IMR-90 (cell line): ENCODE measurements around the gene KTI12. TPM values are rescaled to one million over a fixed set of nuclear protein-coding genes. Genes with fewer than 3 reads are reported as not detected.

Experiments used
- ATAC-seq: fragments of 200-7000 bp; cut with Tn5 transposase; 2 replicates; pipeline ENCODE4 v1.9.1; 2020; ENCODE audit warnings: low read depth, mild to moderate bottlenecking, moderate library complexity
- BruUV-seq: library from RNA; stranded (reverse); fragments of 400-500 nt; replicated peaks from 2 replicates; lab custom pipeline; 2021; lab: Mats Ljungman, UMichigan
- CTCF ChIA-PET: fragments of 300-600 bp; formaldehyde crosslinking; extraction: SDS; loops from one replicate; lab custom pipeline; 2021; ENCODE audit warnings: antibody characterized with exemption; lab: Yijun Ruan, JAX
- POLR2A ChIA-PET: fragments of 300-600 bp; sonication (Branson Sonifier 250); formaldehyde crosslinking; loops from one replicate; lab custom pipeline; 2022; ENCODE audit warnings: antibody characterized with exemption; ENCODE audit not compliant: unreplicated experiment; lab: Charles Lee
- DNase-seq: peaks from one replicate; pipeline ENCODE4 v3.0.0; 2013
- H2AFZ ChIP-seq: replicated peaks from 2 replicates; pipeline ENCODE3; 2013; ENCODE audit warnings: low read length, mild to moderate bottlenecking; ENCODE audit not compliant: poor library complexity
- H2AK5ac ChIP-seq: 2 replicates; pipeline ENCODE4 v1.6.1; 2013; ENCODE audit warnings: low read depth, low read length, inconsistent platforms
- H2AK9ac ChIP-seq: replicated peaks from 2 replicates; pipeline ENCODE3; 2013; ENCODE audit warnings: mild to moderate bottlenecking, low read depth, low read length, moderate library complexity; ENCODE audit not compliant: poor library complexity
- H2BK120ac ChIP-seq: 2 replicates; pipeline ENCODE4 v1.6.1; 2013; ENCODE audit warnings: low read depth, low read length, inconsistent platforms
- H2BK15ac ChIP-seq: 3 replicates; pipeline ENCODE4 v1.6.1; 2013; ENCODE audit warnings: low read depth, low read length, inconsistent platforms
- H2BK20ac ChIP-seq: 2 replicates; pipeline ENCODE4 v1.6.1; 2013; ENCODE audit warnings: low read depth, mild to moderate bottlenecking, inconsistent platforms, low read length, moderate library complexity
- H2BK5ac ChIP-seq: 2 replicates; pipeline ENCODE4 v1.6.1; 2013; ENCODE audit warnings: mild to moderate bottlenecking, low read depth, low read length, inconsistent platforms; ENCODE audit not compliant: poor library complexity, severe bottlenecking
- H3K14ac ChIP-seq: replicated peaks from 2 replicates; pipeline ENCODE4 v1.6.1; 2013; ENCODE audit warnings: low read depth, low read length, inconsistent platforms
- H3K18ac ChIP-seq: 2 replicates; pipeline ENCODE4 v1.6.1; 2013; ENCODE audit warnings: low read depth, low read length, control low read depth
- H3K23ac ChIP-seq: 2 replicates; pipeline ENCODE4 v1.6.1; 2013; ENCODE audit warnings: low read depth, low read length, inconsistent platforms
- H3K27ac ChIP-seq: 2 replicates; pipeline ENCODE4 v1.5.1; 2013; ENCODE audit warnings: mild to moderate bottlenecking, control low read depth, low read length; ENCODE audit not compliant: insufficient read depth
- H3K27me3 ChIP-seq: 2 replicates; pipeline ENCODE4 v1.6.1; 2013; ENCODE audit warnings: low read length; ENCODE audit not compliant: control insufficient read depth, insufficient read depth
- H3K36me3 ChIP-seq: 2 replicates; pipeline ENCODE4 v1.6.1; 2013; ENCODE audit warnings: low read length, mixed read lengths; ENCODE audit not compliant: control insufficient read depth, insufficient read depth
- H3K4ac ChIP-seq: 2 replicates; pipeline ENCODE4 v1.6.1; 2013; ENCODE audit warnings: low read depth, low read length, inconsistent platforms
- H3K4me1 ChIP-seq: 2 replicates; pipeline ENCODE4 v1.6.1; 2013; ENCODE audit warnings: low read length, mixed read lengths; ENCODE audit not compliant: control insufficient read depth, insufficient read depth
- H3K4me2 ChIP-seq: 2 replicates; pipeline ENCODE4 v1.6.1; 2013; ENCODE audit warnings: low read depth, mild to moderate bottlenecking, control low read depth, low read length, moderate library complexity
- H3K4me3 ChIP-seq: 2 replicates; pipeline ENCODE4 v1.5.1; 2013; ENCODE audit warnings: low read depth, mild to moderate bottlenecking, control low read depth, low read length, moderate library complexity; ENCODE audit not compliant: insufficient read depth
- H3K56ac ChIP-seq: 2 replicates; pipeline ENCODE4 v1.6.1; 2013; ENCODE audit warnings: low read length, inconsistent platforms; ENCODE audit not compliant: insufficient read depth; ENCODE audit errors: extremely low read depth
- H3K79me1 ChIP-seq, 2 experiments: 2 replicates each; pipeline ENCODE4 v1.6.1; 2013; ENCODE audit warnings: low read length in 2 of 2, inconsistent platforms in 1 of 2, low read depth in 1 of 2
- H3K9ac ChIP-seq: 2 replicates; pipeline ENCODE4 v1.6.1; 2013; ENCODE audit warnings: low read depth, low read length, control low read depth
- H3K9me1 ChIP-seq: 2 replicates; pipeline ENCODE4 v1.6.1; 2013; ENCODE audit warnings: low read length, inconsistent platforms; ENCODE audit not compliant: insufficient read depth
- H3K9me3 ChIP-seq: 2 replicates; pipeline ENCODE4 v1.6.1; 2013; ENCODE audit warnings: low read length; ENCODE audit not compliant: control insufficient read depth, insufficient read depth
- H4K20me1 ChIP-seq: 2 replicates; pipeline ENCODE4 v1.6.1; 2013; ENCODE audit warnings: low read length, inconsistent platforms; ENCODE audit not compliant: insufficient read depth
- H4K5ac ChIP-seq: 2 replicates; pipeline ENCODE4 v1.6.1; 2013; ENCODE audit warnings: mild to moderate bottlenecking, low read depth, low read length, control low read depth
- H4K8ac ChIP-seq, 2 experiments: 2 replicates each; pipeline ENCODE4 v1.6.1; 2013; ENCODE audit warnings: low read depth in 2 of 2, low read length in 2 of 2, control low read depth in 1 of 2, inconsistent platforms in 1 of 2
- H4K91ac ChIP-seq: 2 replicates; pipeline ENCODE4 v1.6.1; 2013; ENCODE audit warnings: low read depth, low read length, inconsistent platforms; ENCODE audit not compliant: insufficient read depth
- BHLHE40 ChIP-seq: fragments of 150-350 bp; IDR thresholded peaks from 2 replicates; pipeline ENCODE4 v1.6.1; 2016; ENCODE audit warnings: mild to moderate bottlenecking, low read depth, low read length
- CEBPB ChIP-seq: IDR thresholded peaks from 2 replicates; pipeline ENCODE4 v1.6.1; 2012; ENCODE audit warnings: low read depth, low read length, improper control_type of control experiment
- CHD1 ChIP-seq: IDR thresholded peaks from 2 replicates; pipeline ENCODE4 v1.6.1; 2012; ENCODE audit warnings: low read depth, low read length, improper control_type of control experiment
- CTCF ChIP-seq: conservative IDR thresholded peaks from 2 replicates; pipeline ENCODE4 v1.5.1; 2012; ENCODE audit warnings: mild to moderate bottlenecking, low read depth, low read length, improper control_type of control experiment
- ELK1 ChIP-seq: fragments of 150-350 bp; IDR thresholded peaks from 2 replicates; pipeline ENCODE4 v1.6.1; 2016; ENCODE audit warnings: low read depth, mild to moderate bottlenecking, low read length, moderate library complexity, borderline replicate concordance
- FOS ChIP-seq: fragments of 150-350 bp; IDR thresholded peaks from 2 replicates; pipeline ENCODE4 v1.6.1; 2016; ENCODE audit warnings: low read depth, low read length
- MAZ ChIP-seq: IDR thresholded peaks from 2 replicates; pipeline ENCODE4 v1.6.1; 2012; ENCODE audit warnings: low read depth, mild to moderate bottlenecking, low read length, improper control_type of control experiment, moderate library complexity, borderline replicate concordance
- MXI1 ChIP-seq: IDR thresholded peaks from 2 replicates; pipeline ENCODE4 v1.6.1; 2012; ENCODE audit warnings: low read depth, mild to moderate bottlenecking, low read length, moderate library complexity, borderline replicate concordance
- POLR2A ChIP-seq: IDR thresholded peaks from 2 replicates; pipeline ENCODE4 v1.6.1; 2012; ENCODE audit warnings: mild to moderate bottlenecking, low read depth, low read length
- RAD21 ChIP-seq: IDR thresholded peaks from 2 replicates; pipeline ENCODE4 v1.6.1; 2012; ENCODE audit warnings: low read length, improper control_type of control experiment
- RCOR1 ChIP-seq: IDR thresholded peaks from 2 replicates; pipeline ENCODE4 v1.6.1; 2012; ENCODE audit warnings: mild to moderate bottlenecking, low read length, improper control_type of control experiment; ENCODE audit not compliant: insufficient replicate concordance
- SMC3 ChIP-seq: fragments of 150-350 bp; IDR thresholded peaks from 2 replicates; pipeline ENCODE4 v1.6.1; 2016; ENCODE audit warnings: low read depth, mild to moderate bottlenecking, antibody characterized with exemption, low read length, moderate library complexity
- WGBS, 2 experiments: methylation state at CpG; one replicate each; pipeline versions ENCODE4 v1.1.5 to v1.1.7; 2013; ENCODE audit warnings: missing lambda C conversion rate in 2 of 2; ENCODE audit not compliant: insufficient read length in 1 of 2; ENCODE audit errors: extremely low coverage in 2 of 2; 5-methylcytosine and 5-hydroxymethylcytosine counted together
- dilution Hi-C: fragments of 300-500 bp; cut with HindIII; formaldehyde crosslinking; loops from one replicate; pipeline ENCODE4 v1.14.3; 2018; ENCODE audit warnings: low sequenced_read_pairs; ENCODE audit not compliant: unreplicated experiment
- in situ Hi-C: fragments of 300-500 bp; cut with MboI; formaldehyde crosslinking; loops from 3 replicates; pipeline ENCODE4 v1.14.3; 2019; ENCODE audit warnings: low sequenced_read_pairs, inconsistent platforms, mixed read lengths
- intact Hi-C: fragments of 100-400 bp; cut with micrococcal nuclease; formaldehyde crosslinking; loops from 2 replicates; pipeline ENCODE4 v1.10.0; 2022
- polyA plus RNA-seq, 3 experiments: library from polyadenylated mRNA; depleted of rRNA; stranded (reverse); fragments of >200 nt; gene quantifications; 2 replicates each; pipeline ENCODE4 v1.2.3, GENCODE V29; 2012; ENCODE audit warnings: low replicate concordance in 1 of 3
- total RNA-seq: library from RNA; depleted of rRNA; stranded (reverse); fragments of >200 nt; gene quantifications from 2 replicates; pipeline ENCODE4 v1.2.3, GENCODE V29; 2012

KTI12 gene
- total and polyA plus RNA-seq, 2 of the 4 experiments (the other 2 are of a cell fraction), result 15.2 to 16.3 TPM

- ChIA-PET POLR2A (no interaction called here), CTCF (interaction anchor here (1.1 kb wide), 1 partner anchor 21 kb away, joined by 3 read pairs; no protein-coding TSS in a partner anchor)
- peak; percentile 5 for ATAC-seq
- no peak overlapping the region for H4K5ac ChIP-seq
- peaks cover 6% of the 10 kb centered on the region; the same call in 1 of the 2 replicates for H3K9me1 ChIP-seq
- no peaks in the 10 kb centered on the region for H3K27me3 ChIP-seq
- H2AFZ ChIP-seq, result peak overlapping the region; percentile 99
- H4K20me1 ChIP-seq, result peaks cover 18% of the 10 kb centered on the region
- H4K91ac ChIP-seq, result no peak overlapping the region
- TF ChIP-seq CEBPB (no peak), BHLHE40 (no peak), MAZ (no peak), RCOR1 (no peak), RAD21 (no peak), ELK1 (no peak), FOS (no peak), SMC3 (no peak), POLR2A (no peak), CTCF (no peak), CHD1 (no peak), MXI1 (no peak)
- peak overlapping the region; percentile 40 for H3K4ac ChIP-seq
- no peak overlapping the region for H2BK120ac ChIP-seq
- H3K4me1 ChIP-seq, result peaks cover 6% of the 10 kb centered on the region
- dilution Hi-C loops, result no loop called here
- H4K8ac ChIP-seq, result peak overlapping the region; percentile 86 to 99; a peak in 1 of 4 replicates
- peaks cover 19 to 40% of the 10 kb centered on the region in 2 experiments for H3K79me1 ChIP-seq
- peak overlapping the region; percentile 83 for H3K9ac ChIP-seq
- in situ Hi-C loops, result no loop called here
- H3K9me3 ChIP-seq, result no peaks in the 10 kb centered on the region
- H3K27ac ChIP-seq, result peak overlapping the region; percentile 93
- H3K4me3 ChIP-seq, result peak overlapping the region; percentile 90
- H2AK9ac ChIP-seq, result peak overlapping the region; percentile 17
- peak; percentile 6 for DNase-seq
- peak overlapping the region; percentile 10 for H2BK5ac ChIP-seq
- no peaks in the 10 kb centered on the region for H3K36me3 ChIP-seq
- TSS peak; percentile 13 for BruUV-seq
- intact Hi-C loops, result no loop called here
- WGBS, 2 experiments, result 17% methylated on average over 1 of the region's 5 CpGs; no CpG with 5 or more reads in 1 of the 2 experiments
- peak overlapping the region; percentile 83 for H3K4me2 ChIP-seq
- H2BK20ac ChIP-seq, result no peak overlapping the region
- H3K23ac ChIP-seq, result peak overlapping the region; percentile 82
- H3K56ac ChIP-seq, result 0 out of 2 replicates have a peak overlapping the region, but pooled peaks have one; percentile 26
- no peak overlapping the region for H2BK15ac ChIP-seq
- H2AK5ac ChIP-seq, result peak overlapping the region; percentile 31; the same call in 1 of the 2 replicates
- H3K18ac ChIP-seq, result no peak overlapping the region
- peak overlapping the region; percentile 87 for H3K14ac ChIP-seq
Measured at GRCh38 chr1:52032124-52032784, 1.4 kb downstream of the KTI12 start.
